ENCODE measurements around the gene COPG2.

Gene COPG2

GRCh38 chr7:130632111-130632510 is 36.4 kb downstream of the COPG2 start:
- Histone ChIP-seq H3K4me2 (ENCODE audit: low read length) (no peak overlapping the region), H3K9me3 (ENCODE audit: control insufficient read depth, insufficient read depth, low read length) (peaks cover 9% of the 10 kb centered on the region), H3K27ac (ENCODE audit: low read depth, low read length) (no peak overlapping the region), H3K36me3 (ENCODE audit: control insufficient read depth, low read length) (no peaks in the 10 kb centered on the region), H3K4me3 (ENCODE audit: low read length) (no peak overlapping the region), H3K4me1 (ENCODE audit: control insufficient read depth, low read length) (no peaks in the 10 kb centered on the region), H3K9me2 (replicated peaks; ENCODE audit: control insufficient read depth, low read length) (no peaks in the 10 kb centered on the region), H3K79me2 (ENCODE audit: control insufficient read depth, low read length) (no peaks in the 10 kb centered on the region), H3K27me3 (ENCODE audit: control insufficient read depth, low read length) (no peaks in the 10 kb centered on the region), H4K20me1 (ENCODE audit: control insufficient read depth, insufficient read depth, low read depth, low read length) (no peaks in the 10 kb centered on the region), H3F3A (ENCODE audit: control insufficient read depth, insufficient read depth) (no peaks in the 10 kb centered on the region)
- no peak for TF ChIP-seq EZH2phosphoT487 (IDR thresholded peaks at IDR 0.05; ENCODE audit: borderline replicate concordance, low read length)
- TF ChIP-seq, protein P1, sequence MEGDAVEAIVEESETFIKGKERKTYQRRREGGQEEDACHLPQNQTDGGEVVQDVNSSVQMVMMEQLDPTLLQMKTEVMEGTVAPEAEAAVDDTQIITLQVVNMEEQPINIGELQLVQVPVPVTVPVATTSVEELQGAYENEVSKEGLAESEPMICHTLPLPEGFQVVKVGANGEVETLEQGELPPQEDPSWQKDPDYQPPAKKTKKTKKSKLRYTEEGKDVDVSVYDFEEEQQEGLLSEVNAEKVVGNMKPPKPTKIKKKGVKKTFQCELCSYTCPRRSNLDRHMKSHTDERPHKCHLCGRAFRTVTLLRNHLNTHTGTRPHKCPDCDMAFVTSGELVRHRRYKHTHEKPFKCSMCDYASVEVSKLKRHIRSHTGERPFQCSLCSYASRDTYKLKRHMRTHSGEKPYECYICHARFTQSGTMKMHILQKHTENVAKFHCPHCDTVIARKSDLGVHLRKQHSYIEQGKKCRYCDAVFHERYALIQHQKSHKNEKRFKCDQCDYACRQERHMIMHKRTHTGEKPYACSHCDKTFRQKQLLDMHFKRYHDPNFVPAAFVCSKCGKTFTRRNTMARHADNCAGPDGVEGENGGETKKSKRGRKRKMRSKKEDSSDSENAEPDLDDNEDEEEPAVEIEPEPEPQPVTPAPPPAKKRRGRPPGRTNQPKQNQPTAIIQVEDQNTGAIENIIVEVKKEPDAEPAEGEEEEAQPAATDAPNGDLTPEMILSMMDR (IDR thresholded peaks at IDR 0.05; ENCODE audit: low read depth, low read length, poor library complexity, severe bottlenecking), result no peak

GRCh38 chr7:130628901-130629300 is 39.6 kb downstream of the COPG2 start:
- Histone ChIP-seq H3K4me3 (ENCODE audit: low read length) (no peak overlapping the region), H3K27me3 (ENCODE audit: control insufficient read depth, low read length) (no peaks in the 10 kb centered on the region), H3K79me2 (ENCODE audit: control insufficient read depth, low read length) (no peaks in the 10 kb centered on the region), H4K20me1 (ENCODE audit: control insufficient read depth, insufficient read depth, low read depth, low read length) (no peaks in the 10 kb centered on the region), H3K4me2 (ENCODE audit: low read length) (no peak overlapping the region), H3F3A (ENCODE audit: control insufficient read depth, insufficient read depth) (no peaks in the 10 kb centered on the region), H3K27ac (ENCODE audit: low read depth, low read length) (no peak overlapping the region), H3K9me2 (replicated peaks; ENCODE audit: control insufficient read depth, low read length) (no peaks in the 10 kb centered on the region), H3K36me3 (ENCODE audit: control insufficient read depth, low read length) (no peaks in the 10 kb centered on the region), H3K4me1 (ENCODE audit: control insufficient read depth, low read length) (no peaks in the 10 kb centered on the region), H3K9me3 (ENCODE audit: control insufficient read depth, insufficient read depth, low read length) (peaks cover 9% of the 10 kb centered on the region)
- no peak for TF ChIP-seq EZH2phosphoT487 (IDR thresholded peaks at IDR 0.05; ENCODE audit: borderline replicate concordance, low read length)
- TF ChIP-seq, protein P1 (IDR thresholded peaks at IDR 0.05; ENCODE audit: low read depth, low read length, poor library complexity, severe bottlenecking), result no peak

DNA sequence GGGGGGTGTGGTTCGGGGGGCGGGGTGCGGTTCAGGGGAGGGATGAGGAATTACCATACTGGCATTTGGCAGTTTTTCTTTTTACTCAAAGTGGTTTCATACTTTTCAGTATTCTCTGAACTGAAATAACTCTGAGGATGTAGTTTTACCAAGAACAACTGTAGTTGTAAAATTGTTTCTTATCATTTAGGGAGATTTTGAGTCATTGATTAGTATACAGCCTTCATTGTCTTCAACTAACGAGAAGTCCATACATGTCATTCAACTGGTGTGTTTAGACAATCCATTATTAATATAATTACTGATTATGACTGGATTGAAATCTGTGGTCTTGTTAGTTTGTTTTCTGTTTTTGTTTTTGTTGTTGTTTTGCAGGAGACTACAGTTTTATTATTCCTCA is 40.8 kb downstream of the COPG2 start:
- Histone ChIP-seq H3K4me3 (ENCODE audit: low read length) (no peak overlapping the region), H3K4me2 (ENCODE audit: low read length) (no peak overlapping the region), H4K20me1 (ENCODE audit: control insufficient read depth, insufficient read depth, low read depth, low read length) (no peaks in the 10 kb centered on the region), H3F3A (ENCODE audit: control insufficient read depth, insufficient read depth) (no peaks in the 10 kb centered on the region), H3K9me2 (replicated peaks; ENCODE audit: control insufficient read depth, low read length) (no peaks in the 10 kb centered on the region), H3K79me2 (ENCODE audit: control insufficient read depth, low read length) (no peaks in the 10 kb centered on the region), H3K36me3 (ENCODE audit: control insufficient read depth, low read length) (no peaks in the 10 kb centered on the region), H3K9me3 (ENCODE audit: control insufficient read depth, insufficient read depth, low read length) (peaks cover 9% of the 10 kb centered on the region), H3K27ac (ENCODE audit: low read depth, low read length) (no peak overlapping the region), H3K4me1 (ENCODE audit: control insufficient read depth, low read length) (no peaks in the 10 kb centered on the region), H3K27me3 (ENCODE audit: control insufficient read depth, low read length) (no peaks in the 10 kb centered on the region)
- TF ChIP-seq EZH2phosphoT487 (IDR thresholded peaks at IDR 0.05; ENCODE audit: borderline replicate concordance, low read length), result no peak
- TF ChIP-seq, protein P1 (IDR thresholded peaks at IDR 0.05; ENCODE audit: low read depth, low read length, poor library complexity, severe bottlenecking), result no peak

GRCh38 chr7:130622866-130623265 is 45.7 kb downstream of the COPG2 start:
- TF ChIP-seq, protein P1 (IDR thresholded peaks at IDR 0.05; ENCODE audit: low read depth, low read length, poor library complexity, severe bottlenecking), result no peak
- no peaks in the 10 kb centered on the region for H3K9me2 ChIP-seq (replicated peaks; ENCODE audit: control insufficient read depth, low read length)
- H3K27me3 ChIP-seq (ENCODE audit: control insufficient read depth, low read length), result no peaks in the 10 kb centered on the region
- no peaks in the 10 kb centered on the region for H3K36me3 ChIP-seq (ENCODE audit: control insufficient read depth, low read length)
- no peaks in the 10 kb centered on the region for H3K79me2 ChIP-seq (ENCODE audit: control insufficient read depth, low read length)
- no peaks in the 10 kb centered on the region for H3F3A ChIP-seq (ENCODE audit: control insufficient read depth, insufficient read depth)
- no peak overlapping the region for H3K27ac ChIP-seq (ENCODE audit: low read depth, low read length)
- H3K9me3 ChIP-seq (ENCODE audit: control insufficient read depth, insufficient read depth, low read length), result no peaks in the 10 kb centered on the region
- H3K4me2 ChIP-seq (ENCODE audit: low read length), result no peak overlapping the region
- H3K4me1 ChIP-seq (ENCODE audit: control insufficient read depth, low read length), result no peaks in the 10 kb centered on the region
- no peak overlapping the region for H3K4me3 ChIP-seq (ENCODE audit: low read length)
- H4K20me1 ChIP-seq (ENCODE audit: control insufficient read depth, insufficient read depth, low read depth, low read length), result no peaks in the 10 kb centered on the region
